ENCODE measurements around the gene ITCH.

DNA sequence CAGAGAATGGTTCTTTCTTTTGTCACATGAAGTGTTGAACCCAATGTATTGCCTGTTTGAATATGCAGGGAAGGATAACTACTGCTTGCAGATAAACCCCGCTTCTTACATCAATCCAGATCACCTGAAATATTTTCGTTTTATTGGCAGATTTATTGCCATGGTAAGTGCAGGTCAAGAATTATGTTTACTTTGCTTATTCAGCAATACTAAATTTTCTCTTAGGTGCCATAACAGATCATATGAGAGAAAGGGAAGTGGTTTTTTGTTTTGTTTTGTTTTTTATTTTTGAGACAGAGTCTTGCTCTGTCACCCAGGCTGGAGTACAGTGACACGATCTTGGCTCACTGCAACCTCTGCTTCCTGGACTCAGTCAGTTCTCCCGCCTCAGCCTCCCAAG is 116.6 kb downstream of the ITCH start:
- TF ChIP-seq POLR2A (IDR thresholded peaks at IDR 0.05; ENCODE audit: low read depth, low read length): no peak
- TF ChIP-seq POLR2AphosphoS5 (IDR thresholded peaks at IDR 0.05; ENCODE audit: low read depth, low read length): no peak
